B cell (primary cell): ENCODE data around the gene SGTA. TPM values are rescaled to one million over a fixed set of nuclear protein-coding genes. Genes with fewer than 3 reads are reported as not detected.

Source experiments
- ATAC-seq: fragments of 200-7000 bp; cut with Tn5 transposase; one replicate; pipeline ENCODE4 v1.10.0; 2021; ENCODE audit warnings: low read depth, mild to moderate bottlenecking, moderate number of reproducible peaks, moderate library complexity
- CTCF ChIA-PET: fragments of 350-600 bp; sonication (Branson Sonifier 250); formaldehyde crosslinking; loops from one replicate; lab custom pipeline; 2021; ENCODE audit warnings: antibody characterized with exemption, inconsistent platforms; lab: Charles Lee
- POLR2A ChIA-PET: fragments of 350-600 bp; sonication (Branson Sonifier 250); formaldehyde crosslinking; loops from one replicate; lab custom pipeline; 2021; ENCODE audit warnings: antibody characterized with exemption; lab: Charles Lee
- DNase-seq: peaks from one replicate; pipeline ENCODE4 v3.0.0; 2013
- H2AFZ ChIP-seq: 2 replicates; pipeline ENCODE4 v1.6.1; 2012; ENCODE audit warnings: mild to moderate bottlenecking, low read depth, low read length; ENCODE audit not compliant: insufficient read depth, poor library complexity, severe bottlenecking
- H3K27ac ChIP-seq, 2 donors: 1 replicate in 1 of 2; 2 replicates in 1 of 2; pipeline ENCODE4 v1.5.1; 2012 to 2013; ENCODE audit warnings: low read length in 2 of 2, mild to moderate bottlenecking in 2 of 2, moderate library complexity in 1 of 2
- H3K27me3 ChIP-seq, 4 experiments: fragments of 200-600 bp in 1 of 4; sonication (generic) in 1 of 4; replicated peaks in 1 of 4; 1 replicate in 2 of 4; 2 replicates in 2 of 4; pipeline versions ENCODE4 v1.6.1 to v1.7.0; 2013 to 2016; ENCODE audit warnings: low read length in 3 of 4, mild to moderate bottlenecking in 2 of 4, mixed read lengths in 1 of 4, moderate library complexity in 1 of 4; ENCODE audit not compliant: insufficient read depth in 4 of 4, control insufficient read depth in 3 of 4; ENCODE audit errors: control extremely low read depth in 1 of 4
- H3K36me3 ChIP-seq, 2 experiments: replicated peaks in 1 of 2; 1 replicate in 1 of 2; 2 replicates in 1 of 2; pipeline versions ENCODE4 v1.6.1 to v1.7.1; 2013; ENCODE audit warnings: low read length in 1 of 2; ENCODE audit not compliant: insufficient read depth in 2 of 2, control insufficient read depth in 1 of 2; ENCODE audit errors: control extremely low read depth in 1 of 2, extremely low read depth in 1 of 2
- H3K4me1 ChIP-seq, 2 donors: fragments of 200-600 bp in 1 of 2; sonication (generic) in 1 of 2; 1 replicate in 1 of 2; 2 replicates in 1 of 2; pipeline versions ENCODE4 v1.5.1 to v1.6.1; 2013 to 2017; ENCODE audit warnings: low read length in 2 of 2; ENCODE audit not compliant: control insufficient read depth in 2 of 2, insufficient read depth in 2 of 2
- H3K4me2 ChIP-seq: replicated peaks from 2 replicates; pipeline ENCODE3; 2012; ENCODE audit warnings: mild to moderate bottlenecking, low read depth, low read length; ENCODE audit not compliant: poor library complexity, severe bottlenecking
- H3K4me3 ChIP-seq, 5 experiments: fragments of 200-600 bp in 1 of 5; sonication (generic) in 1 of 5; 1 replicate in 3 of 5; 2 replicates in 2 of 5; pipeline versions ENCODE4 v1.5.1 to v1.7.0; 2011 to 2016; ENCODE audit warnings: low read length in 4 of 5, mild to moderate bottlenecking in 4 of 5, low read depth in 2 of 5, control low read depth in 1 of 5, moderate library complexity in 1 of 5; ENCODE audit not compliant: insufficient read depth in 1 of 5; ENCODE audit errors: control extremely low read depth in 1 of 5, extremely low read depth in 1 of 5
- H3K79me2 ChIP-seq: fragments of 200-600 bp; sonication (generic); one replicate; pipeline ENCODE4 v1.6.0; 2016; ENCODE audit warnings: low read length; ENCODE audit not compliant: control insufficient read depth, insufficient read depth
- H3K9ac ChIP-seq: fragments of 200-600 bp; sonication (generic); 2 replicates; pipeline ENCODE4 v1.6.1; 2017; ENCODE audit warnings: mild to moderate bottlenecking, low read length, moderate library complexity
- H3K9me3 ChIP-seq, 3 donors: one replicate each; pipeline versions ENCODE4 v1.6.1 to v1.7.1; 2013; ENCODE audit warnings: low read length in 2 of 3; ENCODE audit not compliant: control insufficient read depth in 2 of 3, insufficient read depth in 1 of 3; ENCODE audit errors: control extremely low read depth in 1 of 3
- H4K20me1 ChIP-seq: 2 replicates; pipeline ENCODE4 v1.6.0; 2012; ENCODE audit warnings: mild to moderate bottlenecking, low read length; ENCODE audit not compliant: insufficient read depth, control insufficient read depth, poor library complexity, severe bottlenecking
- H3K27ac Mint-ChIP-seq: one replicate; pipeline ENCODE4 v1.8.0; 2021; ENCODE audit warnings: mixed read lengths
- H3K27me3 Mint-ChIP-seq: one replicate; pipeline ENCODE4 v1.8.0; 2021; ENCODE audit warnings: mixed read lengths
- H3K4me1 Mint-ChIP-seq: one replicate; pipeline ENCODE4 v1.8.0; 2021; ENCODE audit warnings: mixed read lengths
- H3K4me3 Mint-ChIP-seq: one replicate; pipeline ENCODE4 v1.8.0; 2021; ENCODE audit warnings: mixed read lengths
- H3K9me3 Mint-ChIP-seq: one replicate; pipeline ENCODE4 v1.8.0; 2022; ENCODE audit warnings: mixed read lengths; ENCODE audit not compliant: insufficient read depth
- EZH2 ChIP-seq: IDR thresholded peaks from 2 replicates; pipeline ENCODE4 v1.6.1; 2012; ENCODE audit warnings: borderline replicate concordance, low read depth, mild to moderate bottlenecking, moderate library complexity, low read length; ENCODE audit not compliant: insufficient read depth, poor library complexity, severe bottlenecking
- WGBS: methylation state at CpG from one replicate; pipeline ENCODE4 v1.1.5; 2013; ENCODE audit warnings: missing lambda C conversion rate; ENCODE audit not compliant: insufficient coverage; 5-methylcytosine and 5-hydroxymethylcytosine counted together
- intact Hi-C: fragments of 100-400 bp; cut with micrococcal nuclease; formaldehyde crosslinking; loops from one replicate; pipeline ENCODE4 v1.10.0; 2022
- polyA plus RNA-seq: library from polyadenylated mRNA; depleted of rRNA; stranded (reverse); fragments of >200 nt; gene quantifications from 2 replicates; pipeline ENCODE4 v1.2.3, GENCODE V29; 2012
- total RNA-seq, 2 donors: library from RNA; stranded (reverse); fragments of 120-200 nt in 1 of 2; gene quantifications; 1 replicate in 1 of 2; 2 replicates in 1 of 2; pipeline versions ENCODE4 v1.2.3 to v1.2.4, GENCODE V29; 2013 to 2022
- TF ChIP-seq, protein P1 (sequence below): fragments of 200-600 bp; IDR thresholded peaks from one replicate; pipeline ENCODE4 v1.8.0; 2022; ENCODE audit warnings: antibody characterized with exemption, mild to moderate bottlenecking

SGTA gene
- total and polyA plus RNA-seq, 2 donors (not counting 1 experiment from before 2014, with no cell fraction given): 36.6 to 42.0 TPM

DNA sequence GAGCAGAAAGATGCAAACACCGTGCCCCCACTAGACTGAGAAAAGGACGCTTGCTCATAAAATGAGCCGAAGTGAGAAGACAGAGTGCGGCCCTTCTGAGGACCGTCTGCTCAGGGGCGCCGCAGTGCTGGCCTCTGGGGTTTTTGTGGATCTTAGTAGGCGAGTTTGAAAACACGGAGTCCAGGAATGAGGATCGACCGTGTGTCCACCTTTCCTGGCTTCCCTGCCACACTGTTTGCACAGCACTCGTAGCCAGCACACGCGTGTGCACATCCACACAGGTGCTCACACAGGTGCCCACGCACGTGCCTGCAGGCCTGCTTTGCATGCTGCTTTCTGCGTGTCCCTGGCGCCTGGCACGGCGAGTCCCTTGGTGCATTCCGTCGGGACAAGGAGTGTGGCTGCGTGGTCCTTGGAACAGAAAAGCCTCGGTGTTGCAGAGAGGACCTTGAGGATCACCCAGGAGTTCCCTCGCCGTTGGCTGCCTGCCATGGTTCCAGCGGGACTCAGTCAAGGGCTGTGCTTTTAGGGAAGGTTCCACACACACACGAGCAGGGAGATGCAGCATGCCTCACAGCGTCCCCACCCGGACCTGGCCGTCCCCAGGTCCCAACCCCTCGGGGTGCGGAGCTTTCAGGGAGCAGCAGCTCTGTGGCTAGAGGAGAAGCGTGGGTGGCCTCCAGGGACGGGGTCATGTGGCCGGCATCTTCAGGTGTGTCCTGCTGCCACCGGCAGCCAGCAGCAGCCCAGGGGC, 26.5 kb upstream of the SGTA start:
- Histone ChIP-seq H3K4me3 (no peak overlapping the region), H3K9me3 (no peaks in the 10 kb centered on the region), H2AFZ (no peak overlapping the region), H3K27ac (no peak overlapping the region), H3K79me2 (no peaks in the 10 kb centered on the region), H3K27me3 (no peaks in the 10 kb centered on the region), H3K4me1 (no peaks in the 10 kb centered on the region), H3K9ac (no peak overlapping the region), H3K4me2 (no peak overlapping the region), H3K36me3 (peaks cover 0 to 30% of the 10 kb centered on the region in 2 experiments), H4K20me1 (no peaks in the 10 kb centered on the region)
- Mint-ChIP-seq H3K9me3 (no peaks in the 10 kb centered on the region), H3K27ac (no peak overlapping the region), H3K27me3 (no peaks in the 10 kb centered on the region), H3K4me1 (no peaks in the 10 kb centered on the region), H3K4me3 (no peak overlapping the region)
- POLR2A ChIA-PET: no interaction called here
- WGBS: 97% methylated on average over 37 of the region's 37 CpGs
- no peak for DNase-seq
- TF ChIP-seq, protein P1, sequence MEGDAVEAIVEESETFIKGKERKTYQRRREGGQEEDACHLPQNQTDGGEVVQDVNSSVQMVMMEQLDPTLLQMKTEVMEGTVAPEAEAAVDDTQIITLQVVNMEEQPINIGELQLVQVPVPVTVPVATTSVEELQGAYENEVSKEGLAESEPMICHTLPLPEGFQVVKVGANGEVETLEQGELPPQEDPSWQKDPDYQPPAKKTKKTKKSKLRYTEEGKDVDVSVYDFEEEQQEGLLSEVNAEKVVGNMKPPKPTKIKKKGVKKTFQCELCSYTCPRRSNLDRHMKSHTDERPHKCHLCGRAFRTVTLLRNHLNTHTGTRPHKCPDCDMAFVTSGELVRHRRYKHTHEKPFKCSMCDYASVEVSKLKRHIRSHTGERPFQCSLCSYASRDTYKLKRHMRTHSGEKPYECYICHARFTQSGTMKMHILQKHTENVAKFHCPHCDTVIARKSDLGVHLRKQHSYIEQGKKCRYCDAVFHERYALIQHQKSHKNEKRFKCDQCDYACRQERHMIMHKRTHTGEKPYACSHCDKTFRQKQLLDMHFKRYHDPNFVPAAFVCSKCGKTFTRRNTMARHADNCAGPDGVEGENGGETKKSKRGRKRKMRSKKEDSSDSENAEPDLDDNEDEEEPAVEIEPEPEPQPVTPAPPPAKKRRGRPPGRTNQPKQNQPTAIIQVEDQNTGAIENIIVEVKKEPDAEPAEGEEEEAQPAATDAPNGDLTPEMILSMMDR: no peak
- no peak for TF ChIP-seq EZH2
- intact Hi-C loops: no loop called here
- CTCF ChIA-PET: no interaction called here
- no peak for ATAC-seq

DNA sequence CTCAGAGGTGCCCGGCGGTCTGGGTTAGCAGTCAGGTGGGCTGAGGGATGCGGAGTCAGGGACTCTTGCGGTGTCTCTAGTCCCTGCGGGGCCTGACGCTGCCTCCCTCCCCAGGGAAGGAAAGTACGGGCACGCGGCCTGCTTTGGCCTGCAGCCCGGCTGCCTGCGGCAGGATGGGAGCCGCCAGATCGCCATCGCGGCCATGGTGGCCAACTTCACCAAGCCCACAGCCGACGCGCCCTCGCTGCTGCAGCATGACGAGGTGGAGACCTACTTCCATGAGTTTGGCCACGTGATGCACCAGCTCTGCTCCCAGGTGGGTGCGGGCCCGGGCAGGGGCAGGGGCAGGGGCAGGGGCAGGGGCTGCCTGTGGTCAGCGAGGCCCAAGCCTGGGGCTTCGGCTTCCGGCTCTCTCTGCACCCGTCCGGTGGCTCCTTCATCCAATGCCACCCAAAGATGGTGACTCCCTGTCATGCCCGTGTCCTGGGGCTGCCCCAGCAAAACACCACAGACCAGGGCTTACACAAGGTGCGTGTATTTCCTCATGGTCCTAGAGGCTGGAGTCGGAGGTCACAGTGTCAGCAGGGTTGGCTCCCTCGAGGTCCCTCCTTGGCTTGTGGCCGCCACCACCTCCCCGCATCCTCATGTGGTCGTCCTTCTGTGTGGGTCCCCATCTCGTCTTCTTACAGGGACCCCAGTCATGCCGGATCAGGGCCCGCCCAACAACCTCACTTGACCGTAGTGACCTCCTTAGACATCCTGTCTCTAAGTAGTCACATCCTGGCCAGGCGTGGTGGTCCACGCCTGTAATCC, 25.3 kb upstream of the SGTA start:
- no peak overlapping the region for H3K27ac ChIP-seq
- H3K9me3 Mint-ChIP-seq: no peaks in the 10 kb centered on the region
- peaks cover 0 to 30% of the 10 kb centered on the region in 2 experiments for H3K36me3 ChIP-seq
- ATAC-seq: no peak
- no peaks in the 10 kb centered on the region for H3K9me3 ChIP-seq
- ChIA-PET POLR2A (no interaction called here), CTCF (no interaction called here)
- H4K20me1 ChIP-seq: no peaks in the 10 kb centered on the region
- H2AFZ ChIP-seq: no peak overlapping the region
- no peak overlapping the region for H3K27ac Mint-ChIP-seq
- no peak for TF ChIP-seq EZH2
- TF ChIP-seq, protein P1: no peak
- H3K4me1 Mint-ChIP-seq: no peaks in the 10 kb centered on the region
- H3K4me3 ChIP-seq: no peak overlapping the region
- H3K79me2 ChIP-seq: no peaks in the 10 kb centered on the region
- H3K4me3 Mint-ChIP-seq: no peak overlapping the region
- no peaks in the 10 kb centered on the region for H3K27me3 Mint-ChIP-seq
- 98% methylated on average over 39 of the region's 41 CpGs for WGBS
- DNase-seq: no peak
- intact Hi-C loops: no loop called here
- no peaks in the 10 kb centered on the region for H3K27me3 ChIP-seq
- no peaks in the 10 kb centered on the region for H3K4me1 ChIP-seq
- no peak overlapping the region for H3K4me2 ChIP-seq
- no peak overlapping the region for H3K9ac ChIP-seq
